K562 (cell line): ENCODE results near the gene ISL1.

Experiments used
- ARHGAP35 ChIP-seq: fragments of 450-650 bp; IDR thresholded peaks from 2 replicates; pipeline ENCODE4 v1.6.1; 2018; ENCODE audit not compliant: partially characterized antibody
- ARID2 ChIP-seq: fragments of 450-650 bp; IDR thresholded peaks from 2 replicates; pipeline ENCODE4 v1.6.1; 2017; ENCODE audit warnings: antibody characterized with exemption, mild to moderate bottlenecking
- FOXK1 ChIP-seq: sonication (generic); formaldehyde crosslinking; IDR thresholded peaks from 2 replicates; pipeline ENCODE4 v1.8.0; 2022; ENCODE audit warnings: missing genetic modification reagents, mild to moderate bottlenecking, borderline replicate concordance
- JUN ChIP-seq, 2 experiments: sonication (generic) in 1 of 2; formaldehyde crosslinking in 1 of 2; IDR thresholded peaks; 2 replicates each; pipeline versions ENCODE4 v1.6.1 to v1.8.0; 2012 to 2022; ENCODE audit warnings: borderline replicate concordance in 2 of 2, mild to moderate bottlenecking in 2 of 2, improper control_type of control experiment in 1 of 2, low read depth in 1 of 2, low read length in 1 of 2, missing genetic modification reagents in 1 of 2
- MEIS2 ChIP-seq: fragments of 450-650 bp; IDR thresholded peaks from 2 replicates; pipeline ENCODE4 v1.6.1; 2014; ENCODE audit warnings: mild to moderate bottlenecking; ENCODE audit not compliant: partially characterized antibody
- POLR2AphosphoS5 ChIP-seq: IDR thresholded peaks from 2 replicates; pipeline ENCODE4 v1.6.1; 2011; ENCODE audit warnings: mild to moderate bottlenecking, low read depth, low read length, moderate library complexity; ENCODE audit not compliant: control insufficient read depth, insufficient read depth
- RFX5 ChIP-seq: IDR thresholded peaks from 2 replicates; pipeline ENCODE4 v1.6.1; 2011; ENCODE audit warnings: low read depth, mild to moderate bottlenecking, improper control_type of control experiment, low read length
- SREBF1 ChIP-seq: fragments of 150-350 bp; IDR thresholded peaks from 2 replicates; pipeline ENCODE4 v1.6.1; 2014; ENCODE audit warnings: antibody characterized with exemption, low read depth, low read length, borderline replicate concordance
- TEAD4 ChIP-seq, 2 experiments: sonication (generic) in 1 of 2; formaldehyde crosslinking in 1 of 2; IDR thresholded peaks; 2 replicates each; pipeline versions ENCODE4 v1.6.1 to v1.8.0; 2012 to 2022; ENCODE audit warnings: borderline replicate concordance in 1 of 2, inconsistent platforms in 1 of 2, low read length in 1 of 2, mild to moderate bottlenecking in 1 of 2, missing genetic modification reagents in 1 of 2
- ZNF124 ChIP-seq: sonication (generic); formaldehyde crosslinking; IDR thresholded peaks from 2 replicates; pipeline ENCODE4 v1.8.1; 2022; ENCODE audit warnings: missing genetic modification reagents
- ZNF263 ChIP-seq: sonication (generic); formaldehyde crosslinking; IDR thresholded peaks from 2 replicates; pipeline ENCODE4 v1.8.0; 2022; ENCODE audit warnings: mild to moderate bottlenecking, missing genetic modification reagents, borderline replicate concordance
- TF ChIP-seq, protein P1 (sequence below): fragments of 250-450 bp; sonication (Bioruptor Pico); IDR thresholded peaks from 2 replicates; pipeline ENCODE4 v1.5.1; 2021; ENCODE audit warnings: mild to moderate bottlenecking
- TF ChIP-seq, protein P2 (sequence below), 2 experiments: IDR thresholded peaks; 2 replicates each; pipeline ENCODE4 v1.6.1; 2012; ENCODE audit warnings: improper control_type of control experiment in 2 of 2, low read depth in 2 of 2, low read length in 2 of 2, borderline replicate concordance in 1 of 2
- TF ChIP-seq, protein P3 (sequence below): fragments of 450-650 bp; IDR thresholded peaks from 2 replicates; pipeline ENCODE4 v1.6.1; 2018; ENCODE audit not compliant: partially characterized antibody

DNA sequence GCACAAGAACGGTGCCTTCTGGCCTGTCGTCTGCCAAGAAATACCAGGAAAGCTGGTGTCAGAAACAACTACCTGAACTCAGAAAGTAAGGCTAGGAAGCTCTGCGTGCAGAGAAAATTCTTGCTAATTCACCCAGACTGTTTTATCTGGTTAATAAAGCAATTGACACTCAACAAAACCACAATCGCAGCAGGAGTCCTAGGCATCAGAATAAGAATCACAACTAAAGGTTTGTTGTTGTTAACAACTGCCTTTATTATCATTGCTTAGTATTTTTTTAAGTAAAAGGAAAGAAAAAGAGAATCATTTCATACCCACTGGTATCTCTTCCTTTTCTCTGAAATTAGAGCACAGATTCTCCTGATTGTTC, 3.9 kb upstream of the ISL1 start:
- TF ChIP-seq, protein P1, sequence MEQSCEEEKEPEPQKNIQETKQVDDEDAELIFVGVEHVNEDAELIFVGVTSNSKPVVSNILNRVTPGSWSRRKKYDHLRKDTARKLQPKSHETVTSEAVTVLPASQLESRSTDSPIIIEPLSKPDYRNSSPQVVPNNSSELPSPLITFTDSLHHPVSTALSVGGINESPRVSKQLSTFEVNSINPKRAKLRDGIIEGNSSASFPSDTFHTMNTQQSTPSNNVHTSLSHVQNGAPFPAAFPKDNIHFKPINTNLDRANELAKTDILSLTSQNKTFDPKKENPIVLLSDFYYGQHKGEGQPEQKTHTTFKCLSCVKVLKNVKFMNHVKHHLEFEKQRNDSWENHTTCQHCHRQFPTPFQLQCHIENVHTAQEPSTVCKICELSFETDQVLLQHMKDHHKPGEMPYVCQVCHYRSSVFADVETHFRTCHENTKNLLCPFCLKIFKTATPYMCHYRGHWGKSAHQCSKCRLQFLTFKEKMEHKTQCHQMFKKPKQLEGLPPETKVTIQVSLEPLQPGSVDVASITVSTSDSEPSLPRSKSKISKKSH (CRISPR knock-in tag): no peak
- no peak for TF ChIP-seq FOXK1
- TF ChIP-seq ZNF263 (CRISPR knock-in tag): no peak
- no peak for TF ChIP-seq MEIS2
- TF ChIP-seq ARID2: no peak
- TF ChIP-seq, protein P2, sequence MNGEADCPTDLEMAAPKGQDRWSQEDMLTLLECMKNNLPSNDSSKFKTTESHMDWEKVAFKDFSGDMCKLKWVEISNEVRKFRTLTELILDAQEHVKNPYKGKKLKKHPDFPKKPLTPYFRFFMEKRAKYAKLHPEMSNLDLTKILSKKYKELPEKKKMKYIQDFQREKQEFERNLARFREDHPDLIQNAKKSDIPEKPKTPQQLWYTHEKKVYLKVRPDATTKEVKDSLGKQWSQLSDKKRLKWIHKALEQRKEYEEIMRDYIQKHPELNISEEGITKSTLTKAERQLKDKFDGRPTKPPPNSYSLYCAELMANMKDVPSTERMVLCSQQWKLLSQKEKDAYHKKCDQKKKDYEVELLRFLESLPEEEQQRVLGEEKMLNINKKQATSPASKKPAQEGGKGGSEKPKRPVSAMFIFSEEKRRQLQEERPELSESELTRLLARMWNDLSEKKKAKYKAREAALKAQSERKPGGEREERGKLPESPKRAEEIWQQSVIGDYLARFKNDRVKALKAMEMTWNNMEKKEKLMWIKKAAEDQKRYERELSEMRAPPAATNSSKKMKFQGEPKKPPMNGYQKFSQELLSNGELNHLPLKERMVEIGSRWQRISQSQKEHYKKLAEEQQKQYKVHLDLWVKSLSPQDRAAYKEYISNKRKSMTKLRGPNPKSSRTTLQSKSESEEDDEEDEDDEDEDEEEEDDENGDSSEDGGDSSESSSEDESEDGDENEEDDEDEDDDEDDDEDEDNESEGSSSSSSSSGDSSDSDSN (IDR thresholded peaks at IDR 0.05; ENCODE audit: borderline replicate concordance in 1 of 2, low read depth in 2 of 2, low read length in 2 of 2): no peak
- TF ChIP-seq SREBF1: no peak
- no peak for TF ChIP-seq TEAD4 (IDR thresholded peaks at IDR 0.05; ENCODE audit: low read length)
- no peak for TF ChIP-seq TEAD4 (CRISPR knock-in tag; IDR thresholded peaks at IDR 0.05; ENCODE audit: borderline replicate concordance)
- TF ChIP-seq ARHGAP35: no peak
- TF ChIP-seq POLR2AphosphoS5: no peak
- no peak for TF ChIP-seq JUN (IDR thresholded peaks at IDR 0.05; ENCODE audit: borderline replicate concordance, low read depth, low read length)
- TF ChIP-seq JUN (CRISPR knock-in tag; IDR thresholded peaks at IDR 0.05; ENCODE audit: borderline replicate concordance): no peak
- TF ChIP-seq, protein P3, sequence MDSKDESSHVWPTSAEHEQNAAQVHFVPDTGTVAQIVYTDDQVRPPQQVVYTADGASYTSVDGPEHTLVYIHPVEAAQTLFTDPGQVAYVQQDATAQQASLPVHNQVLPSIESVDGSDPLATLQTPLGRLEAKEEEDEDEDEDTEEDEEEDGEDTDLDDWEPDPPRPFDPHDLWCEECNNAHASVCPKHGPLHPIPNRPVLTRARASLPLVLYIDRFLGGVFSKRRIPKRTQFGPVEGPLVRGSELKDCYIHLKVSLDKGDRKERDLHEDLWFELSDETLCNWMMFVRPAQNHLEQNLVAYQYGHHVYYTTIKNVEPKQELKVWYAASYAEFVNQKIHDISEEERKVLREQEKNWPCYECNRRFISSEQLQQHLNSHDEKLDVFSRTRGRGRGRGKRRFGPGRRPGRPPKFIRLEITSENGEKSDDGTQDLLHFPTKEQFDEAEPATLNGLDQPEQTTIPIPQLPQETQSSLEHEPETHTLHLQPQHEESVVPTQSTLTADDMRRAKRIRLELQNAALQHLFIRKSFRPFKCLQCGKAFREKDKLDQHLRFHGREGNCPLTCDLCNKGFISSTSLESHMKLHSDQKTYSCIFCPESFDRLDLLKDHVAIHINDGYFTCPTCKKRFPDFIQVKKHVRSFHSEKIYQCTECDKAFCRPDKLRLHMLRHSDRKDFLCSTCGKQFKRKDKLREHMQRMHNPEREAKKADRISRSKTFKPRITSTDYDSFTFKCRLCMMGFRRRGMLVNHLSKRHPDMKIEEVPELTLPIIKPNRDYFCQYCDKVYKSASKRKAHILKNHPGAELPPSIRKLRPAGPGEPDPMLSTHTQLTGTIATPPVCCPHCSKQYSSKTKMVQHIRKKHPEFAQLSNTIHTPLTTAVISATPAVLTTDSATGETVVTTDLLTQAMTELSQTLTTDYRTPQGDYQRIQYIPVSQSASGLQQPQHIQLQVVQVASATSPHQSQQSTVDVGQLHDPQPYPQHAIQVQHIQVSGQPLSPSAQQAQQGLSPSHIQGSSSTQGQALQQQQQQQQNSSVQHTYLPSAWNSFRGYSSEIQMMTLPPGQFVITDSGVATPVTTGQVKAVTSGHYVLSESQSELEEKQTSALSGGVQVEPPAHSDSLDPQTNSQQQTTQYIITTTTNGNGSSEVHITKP: no peak
- TF ChIP-seq RFX5: no peak
- no peak for TF ChIP-seq ZNF124
